Mesenchymal stem cell (in vitro differentiated cells and primary cell): Measurements from ENCODE around the gene THRA. TPM values are rescaled to one million over a fixed set of nuclear protein-coding genes. Genes with fewer than 3 reads are reported as not detected.

ENCODE experiments used
- DNase-seq: peaks from one replicate; pipeline ENCODE4 v3.0.0-alpha.2; 2013
- H2AFZ ChIP-seq: one replicate; pipeline ENCODE4 v1.6.1; 2013; ENCODE audit warnings: low read depth, mild to moderate bottlenecking, control low read depth, inconsistent platforms, low read length, moderate library complexity
- H2AK5ac ChIP-seq: 2 replicates; pipeline ENCODE4 v1.6.1; 2013; ENCODE audit warnings: low read length, moderate library complexity, mild to moderate bottlenecking, inconsistent platforms; ENCODE audit not compliant: severe bottlenecking
- H2BK120ac ChIP-seq: one replicate; pipeline ENCODE4 v1.6.1; 2013; ENCODE audit warnings: low read depth, mild to moderate bottlenecking, inconsistent platforms, low read length, moderate library complexity
- H2BK12ac ChIP-seq, 2 experiments: one replicate each; pipeline ENCODE4 v1.6.1; 2013; ENCODE audit warnings: inconsistent platforms in 2 of 2, low read length in 2 of 2, mild to moderate bottlenecking in 2 of 2, moderate library complexity in 2 of 2, control low read depth in 1 of 2
- H2BK15ac ChIP-seq: one replicate; pipeline ENCODE4 v1.6.1; 2013; ENCODE audit warnings: mild to moderate bottlenecking, low read depth, inconsistent platforms; ENCODE audit not compliant: poor library complexity, severe bottlenecking
- H2BK5ac ChIP-seq: 2 replicates; pipeline ENCODE4 v1.6.1; 2013; ENCODE audit warnings: low read depth, mild to moderate bottlenecking, low read length, control low read depth, inconsistent platforms; ENCODE audit not compliant: poor library complexity, severe bottlenecking
- H3K14ac ChIP-seq, 2 experiments: one replicate each; pipeline ENCODE4 v1.6.1; 2013; ENCODE audit warnings: inconsistent platforms in 2 of 2, low read length in 2 of 2, control low read depth in 1 of 2, mild to moderate bottlenecking in 1 of 2, moderate library complexity in 1 of 2
- H3K18ac ChIP-seq, 2 experiments: one replicate each; pipeline ENCODE4 v1.6.1; 2013; ENCODE audit warnings: inconsistent platforms in 2 of 2, low read length in 2 of 2, control low read depth in 1 of 2, low read depth in 1 of 2, mild to moderate bottlenecking in 1 of 2
- H3K23ac ChIP-seq, 2 experiments: one replicate each; pipeline ENCODE4 v1.6.1; 2013; ENCODE audit warnings: inconsistent platforms in 2 of 2, low read length in 2 of 2, mild to moderate bottlenecking in 2 of 2, moderate library complexity in 2 of 2, control low read depth in 1 of 2
- H3K27ac ChIP-seq: 2 replicates; pipeline ENCODE4 v1.5.1; 2013; ENCODE audit warnings: mild to moderate bottlenecking, moderate library complexity, low read length, control low read depth, inconsistent platforms; ENCODE audit not compliant: poor library complexity, severe bottlenecking
- H3K27me3 ChIP-seq, 2 experiments: 2 replicates each; pipeline versions ENCODE4 v1.6.1 to v1.7.0; 2013; ENCODE audit warnings: low read length in 2 of 2, mild to moderate bottlenecking in 2 of 2, moderate library complexity in 2 of 2, control low read depth in 1 of 2, inconsistent platforms in 1 of 2; ENCODE audit not compliant: control insufficient read depth in 1 of 2, insufficient read depth in 1 of 2
- H3K36me3 ChIP-seq, 2 experiments: 2 replicates each; pipeline versions ENCODE4 v1.6.1 to v1.7.0; 2013; ENCODE audit warnings: low read length in 2 of 2, control low read depth in 1 of 2, inconsistent platforms in 1 of 2, low read depth in 1 of 2, mild to moderate bottlenecking in 1 of 2; ENCODE audit not compliant: insufficient read depth in 2 of 2, control insufficient read depth in 1 of 2
- H3K4ac ChIP-seq, 2 experiments: one replicate each; pipeline ENCODE4 v1.6.1; 2013; ENCODE audit warnings: inconsistent platforms in 2 of 2, low read length in 2 of 2, mild to moderate bottlenecking in 2 of 2, moderate library complexity in 2 of 2, control low read depth in 1 of 2, low read depth in 1 of 2
- H3K4me1 ChIP-seq: 2 replicates; pipeline ENCODE4 v1.6.1; 2013; ENCODE audit warnings: low read depth, low read length, control low read depth; ENCODE audit not compliant: control insufficient read depth, insufficient read depth
- H3K4me2 ChIP-seq: 2 replicates; pipeline ENCODE4 v1.6.1; 2013; ENCODE audit warnings: low read length, mild to moderate bottlenecking, inconsistent platforms; ENCODE audit not compliant: poor library complexity, severe bottlenecking
- H3K4me3 ChIP-seq, 2 experiments: 2 replicates each; pipeline versions ENCODE4 v1.5.1 to v1.7.0; 2013; ENCODE audit warnings: low read length in 2 of 2, mild to moderate bottlenecking in 2 of 2, control low read depth in 1 of 2, low read depth in 1 of 2; ENCODE audit not compliant: insufficient read depth in 1 of 2
- H3K79me1 ChIP-seq: replicated peaks from 2 replicates; pipeline ENCODE4 v1.6.1; 2013; ENCODE audit warnings: mild to moderate bottlenecking, control low read depth, low read length, inconsistent platforms; ENCODE audit not compliant: poor library complexity, severe bottlenecking
- H3K9ac ChIP-seq: 2 replicates; pipeline ENCODE4 v1.7.0; 2013; ENCODE audit warnings: mild to moderate bottlenecking, low read length, moderate library complexity
- H3K9me3 ChIP-seq: 2 replicates; pipeline ENCODE4 v1.7.0; 2013; ENCODE audit warnings: mild to moderate bottlenecking, low read length; ENCODE audit not compliant: control insufficient read depth
- H4K8ac ChIP-seq: one replicate; pipeline ENCODE4 v1.6.1; 2013; ENCODE audit warnings: inconsistent platforms, mild to moderate bottlenecking, low read length, moderate library complexity
- H4K91ac ChIP-seq: one replicate; pipeline ENCODE4 v1.6.1; 2013; ENCODE audit warnings: mild to moderate bottlenecking, low read length, inconsistent platforms
- WGBS: methylation state at CpG from one replicate; pipeline ENCODE4 v1.1.7; 2013; ENCODE audit warnings: mixed read lengths; 5-methylcytosine and 5-hydroxymethylcytosine counted together
- polyA plus RNA-seq, 2 experiments: library from polyadenylated mRNA; stranded (reverse); fragments of 200-250 nt; gene quantifications; one replicate each; pipeline ENCODE4 v1.2.3, GENCODE V29; 2013

Gene THRA, protein sequence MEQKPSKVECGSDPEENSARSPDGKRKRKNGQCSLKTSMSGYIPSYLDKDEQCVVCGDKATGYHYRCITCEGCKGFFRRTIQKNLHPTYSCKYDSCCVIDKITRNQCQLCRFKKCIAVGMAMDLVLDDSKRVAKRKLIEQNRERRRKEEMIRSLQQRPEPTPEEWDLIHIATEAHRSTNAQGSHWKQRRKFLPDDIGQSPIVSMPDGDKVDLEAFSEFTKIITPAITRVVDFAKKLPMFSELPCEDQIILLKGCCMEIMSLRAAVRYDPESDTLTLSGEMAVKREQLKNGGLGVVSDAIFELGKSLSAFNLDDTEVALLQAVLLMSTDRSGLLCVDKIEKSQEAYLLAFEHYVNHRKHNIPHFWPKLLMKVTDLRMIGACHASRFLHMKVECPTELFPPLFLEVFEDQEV
- 24.1 TPM for polyA plus RNA-seq (2013, experiment 1 of 2)
- 23.2 TPM for polyA plus RNA-seq (2013, experiment 2 of 2)

DNA sequence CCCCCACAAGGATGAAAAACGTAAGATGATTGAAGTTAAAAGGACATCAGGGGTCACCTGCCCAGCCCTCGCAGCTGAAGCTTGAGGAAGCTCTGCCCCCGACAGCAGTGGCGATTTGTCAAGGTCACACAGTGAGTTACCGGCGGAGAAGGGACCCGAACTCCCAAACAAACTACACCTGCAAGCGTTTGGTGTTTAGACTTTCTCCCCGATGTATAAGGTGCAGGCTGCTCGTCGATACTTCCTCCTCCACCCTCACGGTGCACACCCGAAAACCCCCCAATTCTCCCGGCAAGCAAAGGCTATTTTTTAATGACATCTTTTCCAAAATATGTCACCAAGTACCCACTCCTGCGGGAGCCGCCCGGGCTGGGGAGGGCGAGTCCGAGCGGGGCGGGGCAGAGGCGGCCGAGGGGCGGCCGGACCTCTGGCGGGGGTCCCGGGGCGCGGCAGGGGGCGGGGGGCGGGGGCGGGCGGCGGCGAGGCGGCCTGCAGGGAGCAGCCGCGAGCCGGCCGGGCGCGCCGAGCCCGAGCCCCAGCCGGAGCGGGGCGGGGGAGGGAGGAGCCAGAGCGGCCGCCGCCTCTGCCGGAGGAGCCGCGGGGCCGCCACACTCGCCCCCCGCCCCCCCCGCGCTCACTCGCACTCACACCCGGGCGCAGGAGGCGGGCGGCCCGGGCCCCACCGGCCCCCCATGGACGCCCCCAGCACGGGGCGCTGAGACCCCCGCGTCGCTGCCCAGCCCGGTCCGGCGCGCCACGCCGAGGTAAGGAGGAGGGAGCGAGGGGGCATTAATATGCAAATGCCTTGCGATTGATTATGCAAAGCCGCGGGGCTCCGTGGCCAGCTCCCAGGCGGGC lies at the start of gene THRA:
THRA (plus strand) TSS at position 637 of the 858 bp plus-strand sequence. CDS start 11,524 bp downstream, outside the sequence.
- no peak within 1 kb of the TSS for H2BK5ac ChIP-seq
- peak within 1 kb of the TSS; percentile 91 for H3K9ac ChIP-seq
- no peaks in the 10 kb centered on the region for H3K36me3 ChIP-seq
- H3K4me1 ChIP-seq = peaks cover 29% of the 10 kb centered on the region
- peak within 1 kb of the TSS; percentile 56 for H2BK120ac ChIP-seq
- peak within 1 kb of the TSS; percentile 84 to 98 for H3K4me3 ChIP-seq
- H3K23ac ChIP-seq = peak within 1 kb of the TSS; percentile 44 to 84
- peak within 1 kb of the TSS; percentile 82 for H3K4me2 ChIP-seq
- peak within 1 kb of the TSS; percentile 87 to 99 for H3K18ac ChIP-seq
- H3K9me3 ChIP-seq = no peaks in the 10 kb centered on the region
- H2BK15ac ChIP-seq = peak within 1 kb of the TSS; percentile 82
- no peak within 1 kb of the TSS for H3K27ac ChIP-seq
- peak; percentile 54 for DNase-seq
- peak within 1 kb of the TSS; percentile 80 for H2AFZ ChIP-seq
- peaks cover 0 to 10% of the 10 kb centered on the region in 2 experiments for H3K27me3 ChIP-seq
- whole genome bisulfite sequencing = 3% methylated on average over 44 of the region's 83 CpGs
- peak within 1 kb of the TSS in 1 of 2 experiments; percentile 98 for H3K14ac ChIP-seq
- peak within 1 kb of the TSS; percentile 68 to 91 for H3K4ac ChIP-seq
- no peak within 1 kb of the TSS for H2AK5ac ChIP-seq
- H4K91ac ChIP-seq = peak within 1 kb of the TSS; percentile 88
- peaks cover 6% of the 10 kb centered on the region for H3K79me1 ChIP-seq
- H2BK12ac ChIP-seq = peak within 1 kb of the TSS; percentile 2 to 57
- H4K8ac ChIP-seq = peak within 1 kb of the TSS; percentile 73

DNA sequence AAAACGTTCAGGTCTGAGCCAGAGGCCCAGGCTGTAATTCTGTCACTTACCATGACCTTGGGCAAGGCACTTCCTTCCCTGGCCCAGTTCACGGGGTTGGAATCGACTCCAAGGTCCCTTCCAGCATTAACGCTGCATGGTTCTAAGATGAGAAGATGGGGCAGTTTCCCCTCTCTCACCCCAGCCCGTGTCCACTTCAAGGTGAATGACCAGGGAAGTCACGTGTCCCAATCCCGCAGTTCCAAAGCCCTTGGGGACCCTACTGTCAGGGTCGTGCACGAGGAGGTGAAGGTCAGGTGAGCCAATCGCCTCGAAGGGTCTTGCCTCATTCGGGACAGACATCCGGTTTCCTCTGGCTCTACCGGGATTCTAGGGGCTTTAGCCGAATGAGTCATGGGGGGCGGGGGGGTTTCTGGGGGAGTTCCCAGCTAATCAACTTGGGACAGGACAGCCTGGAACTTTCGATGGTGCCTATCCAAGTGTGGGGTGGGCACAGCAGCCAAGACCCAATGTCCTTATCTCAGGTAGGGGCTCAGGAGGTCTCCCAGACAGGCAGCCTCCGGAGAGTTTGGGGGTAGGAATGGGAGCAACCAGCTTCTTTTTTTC lies 48.3 kb upstream of the THRA start:
- Histone ChIP-seq H3K36me3 (peaks cover 0 to 16% of the 10 kb centered on the region in 2 experiments), H2AK5ac (peak overlapping the region; percentile 2), H3K27me3 (no peaks in the 10 kb centered on the region), H3K27ac (no peak overlapping the region), H2BK5ac (no peak overlapping the region), H3K18ac (peak overlapping the region in 1 of 2 experiments; percentile 11), H3K4ac (no peak overlapping the region), H2AFZ (no peak overlapping the region), H3K23ac (no peak overlapping the region), H3K14ac (no peak overlapping the region), H3K4me3 (no peak overlapping the region), H4K8ac (no peak overlapping the region), H2BK12ac (peak overlapping the region in 1 of 2 experiments; percentile 67), H2BK15ac (no peak overlapping the region), H3K9me3 (no peaks in the 10 kb centered on the region), H3K79me1 (no peaks in the 10 kb centered on the region), H3K4me2 (no peak overlapping the region), H3K9ac (peak overlapping the region; percentile 41), H4K91ac (no peak overlapping the region), H3K4me1 (peaks cover 34% of the 10 kb centered on the region), H2BK120ac (peak overlapping the region; percentile 36)
- WGBS = 70% methylated on average over 17 of the region's 18 CpGs
- DNase-seq = peak; percentile 29

DNA sequence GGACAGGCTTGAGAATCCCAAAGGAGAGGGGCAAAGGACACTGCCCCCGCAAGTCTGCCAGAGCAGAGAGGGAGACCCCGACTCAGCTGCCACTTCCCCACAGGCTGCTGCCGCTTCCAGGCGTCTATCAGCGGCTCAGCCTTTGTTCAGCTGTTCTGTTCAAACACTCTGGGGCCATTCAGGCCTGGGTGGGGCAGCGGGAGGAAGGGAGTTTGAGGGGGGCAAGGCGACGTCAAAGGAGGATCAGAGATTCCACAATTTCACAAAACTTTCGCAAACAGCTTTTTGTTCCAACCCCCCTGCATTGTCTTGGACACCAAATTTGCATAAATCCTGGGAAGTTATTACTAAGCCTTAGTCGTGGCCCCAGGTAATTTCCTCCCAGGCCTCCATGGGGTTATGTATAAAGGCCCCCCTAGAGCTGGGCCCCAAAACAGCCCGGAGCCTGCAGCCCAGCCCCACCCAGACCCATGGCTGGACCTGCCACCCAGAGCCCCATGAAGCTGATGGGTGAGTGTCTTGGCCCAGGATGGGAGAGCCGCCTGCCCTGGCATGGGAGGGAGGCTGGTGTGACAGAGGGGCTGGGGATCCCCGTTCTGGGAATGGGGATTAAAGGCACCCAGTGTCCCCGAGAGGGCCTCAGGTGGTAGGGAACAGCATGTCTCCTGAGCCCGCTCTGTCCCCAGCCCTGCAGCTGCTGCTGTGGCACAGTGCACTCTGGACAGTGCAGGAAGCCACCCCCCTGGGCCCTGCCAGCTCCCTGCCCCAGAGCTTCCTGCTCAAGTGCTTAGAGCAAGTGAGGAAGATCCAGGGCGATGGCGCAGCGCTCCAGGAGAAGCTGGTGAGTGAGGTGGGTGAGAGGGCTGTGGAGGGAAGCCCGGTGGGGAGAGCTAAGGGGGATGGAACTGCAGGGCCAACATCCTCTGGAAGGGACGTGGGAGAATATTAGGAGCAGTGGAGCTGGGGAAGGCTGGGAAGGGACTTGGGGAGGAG lies 47.5 kb upstream of the THRA start, which contains the start of gene CSF3:
CSF3 (plus strand) TSS at position 436 of the 993 bp plus-strand sequence; CDS start at position 471, 35 bp downstream.
- H3K4ac ChIP-seq = peak within 1 kb of the TSS in 1 of 2 experiments; percentile 57
- H3K9me3 ChIP-seq = no peaks in the 10 kb centered on the region
- H3K14ac ChIP-seq = no peak within 1 kb of the TSS
- H2BK5ac ChIP-seq = no peak within 1 kb of the TSS
- no peak within 1 kb of the TSS for H3K4me2 ChIP-seq
- H3K9ac ChIP-seq = peak within 1 kb of the TSS; percentile 41
- H2BK120ac ChIP-seq = peak within 1 kb of the TSS; percentile 36
- H3K27ac ChIP-seq = no peak within 1 kb of the TSS
- H3K23ac ChIP-seq = no peak within 1 kb of the TSS
- H2AFZ ChIP-seq = peak within 1 kb of the TSS; percentile 11
- H3K79me1 ChIP-seq = no peaks in the 10 kb centered on the region
- H3K27me3 ChIP-seq = no peaks in the 10 kb centered on the region
- peak within 1 kb of the TSS in 1 of 2 experiments; percentile 7 for H3K4me3 ChIP-seq
- no peak within 1 kb of the TSS for H4K8ac ChIP-seq
- H3K4me1 ChIP-seq = peaks cover 40% of the 10 kb centered on the region
- H2BK15ac ChIP-seq = peak within 1 kb of the TSS; percentile 16
- peaks cover 8 to 24% of the 10 kb centered on the region in 2 experiments for H3K36me3 ChIP-seq
- peak within 1 kb of the TSS in 1 of 2 experiments; percentile 11 for H3K18ac ChIP-seq
- peak within 1 kb of the TSS; percentile 49 to 67 for H2BK12ac ChIP-seq
- H2AK5ac ChIP-seq = peak within 1 kb of the TSS; percentile 45
- no peak for DNase-seq
- 74% methylated on average over 20 of the region's 20 CpGs for WGBS
- peak within 1 kb of the TSS; percentile 44 for H4K91ac ChIP-seq
